Measurements from ENCODE around the gene CCDC171. TPM values are rescaled to one million over a fixed set of nuclear protein-coding genes. Genes with fewer than 3 reads are reported as not detected.

CCDC171 gene
- total and polyA plus RNA-seq, 10 of the 15 experiments (the other 5 are each of a cell fraction or from before 2014, with no cell fraction given): 1.00 to 7.2 (median 2.8) TPM

DNA sequence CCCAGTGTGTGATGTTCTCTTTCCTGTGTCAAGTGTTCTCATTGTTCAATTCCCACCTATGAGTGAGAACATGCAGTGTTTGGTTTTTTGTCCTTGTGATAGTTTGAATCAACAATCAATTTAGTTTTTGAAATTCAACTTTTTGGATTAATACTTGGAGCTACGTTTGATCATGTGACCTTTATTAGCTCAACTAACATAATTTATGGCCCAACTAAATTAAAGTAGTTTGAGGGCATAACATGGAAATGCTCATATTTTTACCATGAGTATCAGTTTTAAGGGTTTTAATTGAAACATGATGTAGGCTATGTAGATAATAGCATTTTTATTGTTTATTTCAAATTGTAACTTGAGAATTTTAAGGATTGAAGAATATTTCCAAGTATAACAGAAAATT, 168.0 kb downstream of the CCDC171 start:
- no peak for ATAC-seq
- no TSS peak for BruUV-seq (replicated peaks)
- 32% methylated on average over 1 of the region's 1 CpG for WGBS (ENCODE audit: insufficient coverage, insufficient replicate concordance, low lambda C conversion rate, missing lambda C conversion rate)
- no peaks in the 10 kb centered on the region for H3K79me2 ChIP-seq (ENCODE audit: control insufficient read depth, insufficient read depth, low read length)
- no peak overlapping the region for H3K9ac ChIP-seq (ENCODE audit: control insufficient read depth, insufficient read depth, low read length)
- no peak overlapping the region for H3K4me2 ChIP-seq (ENCODE audit: control insufficient read depth, insufficient read depth)
- SMC1A ChIA-PET (ENCODE audit: uncharacterized antibody, unreplicated experiment): interaction anchor here (0.7 kb wide), 1 partner anchor 52 kb away, joined by 3 read pairs; no protein-coding TSS in a partner anchor
- H4K20me1 ChIP-seq (ENCODE audit: control insufficient read depth, insufficient read depth): no peaks in the 10 kb centered on the region
- no peaks in the 10 kb centered on the region for H3K36me3 ChIP-seq (ENCODE audit: control insufficient read depth in 2 of 2, insufficient read depth in 2 of 2, low read length in 1 of 2)
- H3K27me3 ChIP-seq (replicated peaks in 1 of 2; ENCODE audit: control insufficient read depth in 2 of 2, insufficient read depth in 2 of 2, low read length in 1 of 2): no peaks in the 10 kb centered on the region
- H3K27ac ChIP-seq (ENCODE audit: control insufficient read depth, insufficient read depth): no peak overlapping the region
- CTCF ChIA-PET: no interaction called here
- no peak for TF ChIP-seq KLF5 (IDR thresholded peaks at IDR 0.05; ENCODE audit: partially characterized antibody)
- TF ChIP-seq, protein P1, sequence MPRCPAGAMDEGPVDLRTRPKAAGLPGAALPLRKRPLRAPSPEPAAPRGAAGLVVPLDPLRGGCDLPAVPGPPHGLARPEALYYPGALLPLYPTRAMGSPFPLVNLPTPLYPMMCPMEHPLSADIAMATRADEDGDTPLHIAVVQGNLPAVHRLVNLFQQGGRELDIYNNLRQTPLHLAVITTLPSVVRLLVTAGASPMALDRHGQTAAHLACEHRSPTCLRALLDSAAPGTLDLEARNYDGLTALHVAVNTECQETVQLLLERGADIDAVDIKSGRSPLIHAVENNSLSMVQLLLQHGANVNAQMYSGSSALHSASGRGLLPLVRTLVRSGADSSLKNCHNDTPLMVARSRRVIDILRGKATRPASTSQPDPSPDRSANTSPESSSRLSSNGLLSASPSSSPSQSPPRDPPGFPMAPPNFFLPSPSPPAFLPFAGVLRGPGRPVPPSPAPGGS (IDR thresholded peaks at IDR 0.05; ENCODE audit: borderline replicate concordance, insufficient read depth, low read depth, low read length, poor library complexity, severe bottlenecking): no peak
- no peak for TF ChIP-seq TBL1XR1 (IDR thresholded peaks at IDR 0.05; ENCODE audit: low read depth, low read length)
- TF ChIP-seq EED (IDR thresholded peaks at IDR 0.05; ENCODE audit: low read depth): no peak
- no peak for TF ChIP-seq SMARCA5 (IDR thresholded peaks at IDR 0.05)
- TF ChIP-seq ZBTB11 (CRISPR knock-in tag; IDR thresholded peaks at IDR 0.05): no peak
- no peak for TF ChIP-seq HDGF (IDR thresholded peaks at IDR 0.05)
- TF ChIP-seq NKRF (conservative IDR thresholded peaks at IDR 0.05): no peak
- no peak for FAIRE-seq
- no peaks in the 10 kb centered on the region for H3K4me1 ChIP-seq (ENCODE audit: control insufficient read depth, insufficient read depth, low read length)
- intact Hi-C loops (cut with micrococcal nuclease; ENCODE audit: unreplicated experiment): no loop called here
- H3K4me3 ChIP-seq: no peak overlapping the region
- H2AFZ ChIP-seq (ENCODE audit: control insufficient read depth, low read depth, low read length): no peak overlapping the region
- DNase-seq (ENCODE audit: low read depth, low spot score): no peak
- in situ Hi-C loops (cut with MboI): no loop called here
- POLR2A ChIA-PET: no interaction called here
- RAD21 ChIA-PET (ENCODE audit: unreplicated experiment): no interaction called here
- H3K9me3 ChIP-seq (replicated peaks; ENCODE audit: control insufficient read depth, insufficient read depth, low read length): no peaks in the 10 kb centered on the region

Measured in GM12878 (cell line).